Measurements from ENCODE around the gene EXOC3L1.

The EXOC3L1 gene

DNA sequence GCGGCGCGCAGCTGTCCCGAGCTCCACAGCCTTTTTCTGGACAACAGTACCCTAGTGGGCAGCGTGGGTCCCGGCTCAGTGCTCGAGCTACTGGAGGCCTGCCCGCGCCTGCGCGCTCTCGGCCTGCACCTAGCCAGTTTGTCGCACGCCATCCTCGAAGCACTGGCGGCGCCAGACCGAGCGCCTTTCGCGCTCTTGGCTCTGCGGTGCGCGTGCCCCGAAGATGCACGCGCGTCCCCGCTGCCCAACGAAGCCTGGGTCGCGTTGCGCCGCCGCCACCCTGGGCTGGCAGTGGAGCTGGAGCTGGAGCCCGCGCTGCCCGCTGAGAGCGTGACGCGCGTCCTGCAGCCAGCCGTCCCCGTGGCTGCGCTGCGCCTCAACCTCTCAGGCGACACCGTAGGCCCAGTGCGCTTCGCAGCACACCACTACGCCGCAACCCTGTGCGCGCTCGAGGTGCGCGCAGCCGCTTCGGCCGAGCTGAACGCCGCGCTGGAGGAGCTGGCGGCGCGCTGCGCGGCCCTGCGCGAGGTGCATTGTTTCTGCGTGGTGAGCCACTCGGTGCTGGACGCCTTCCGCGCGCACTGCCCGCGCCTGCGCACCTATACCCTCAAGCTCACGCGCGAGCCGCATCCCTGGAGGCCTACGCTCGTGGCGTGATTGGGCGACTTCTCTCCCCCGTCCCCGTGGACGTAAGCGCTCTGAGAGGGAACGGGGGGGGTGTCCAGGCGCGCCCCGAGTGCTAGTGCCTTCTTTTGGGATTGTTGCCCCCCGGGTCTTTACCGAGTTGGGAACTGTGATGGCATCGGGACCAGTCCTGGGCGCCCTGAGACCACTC is 26.6 kb downstream of the EXOC3L1 start:
- H3K36me3 ChIP-seq (ENCODE audit: control insufficient read depth in 1 of 2, insufficient read depth in 2 of 2, low read length in 2 of 2), result no peaks in the 10 kb centered on the region
- peaks cover 35 to 45% of the 10 kb centered on the region in 2 donors for H3K27me3 ChIP-seq (ENCODE audit: control insufficient read depth in 1 of 2, insufficient read depth in 2 of 2, low read length in 2 of 2)
- peak overlapping the region; percentile 61 to 65 for H3K4me3 ChIP-seq (ENCODE audit: low read depth in 1 of 2, low read length in 2 of 2)
- no peaks in the 10 kb centered on the region for H3K9me3 ChIP-seq (ENCODE audit: control insufficient read depth in 1 of 2, low read length in 2 of 2)
- peaks cover 39 to 52% of the 10 kb centered on the region in 2 donors for H3K4me1 ChIP-seq (ENCODE audit: control insufficient read depth in 1 of 2, insufficient read depth in 2 of 2, low read length in 2 of 2)
- no peak overlapping the region for H3K9ac ChIP-seq (ENCODE audit: low read depth in 1 of 2, low read length in 2 of 2)
- H3K27ac ChIP-seq (ENCODE audit: low read depth, low read length), result no peak overlapping the region

GRCh38 chr16:67162506-67163163 is 27.3 kb downstream of the EXOC3L1 start:
- Histone ChIP-seq H3K4me3 (ENCODE audit: low read depth in 1 of 2, low read length in 2 of 2) (peak overlapping the region in 1 of 2 donors; percentile 65), H3K9ac (ENCODE audit: low read depth in 1 of 2, low read length in 2 of 2) (peak overlapping the region in 1 of 2 donors; percentile 19), H3K4me1 (ENCODE audit: control insufficient read depth in 1 of 2, insufficient read depth in 2 of 2, low read length in 2 of 2) (peaks cover 46 to 59% of the 10 kb centered on the region in 2 donors), H3K9me3 (ENCODE audit: control insufficient read depth in 1 of 2, low read length in 2 of 2) (no peaks in the 10 kb centered on the region), H3K27ac (ENCODE audit: low read depth, low read length) (no peak overlapping the region), H3K36me3 (ENCODE audit: control insufficient read depth in 1 of 2, insufficient read depth in 2 of 2, low read length in 2 of 2) (no peaks in the 10 kb centered on the region), H3K27me3 (ENCODE audit: control insufficient read depth in 1 of 2, insufficient read depth in 2 of 2, low read length in 2 of 2) (peaks cover 35 to 45% of the 10 kb centered on the region in 2 donors)

- Histone ChIP-seq H3K4me3 (ENCODE audit: low read depth in 1 of 2, low read length in 2 of 2) (peak overlapping the region in 1 of 2 donors; percentile 97), H3K9ac (ENCODE audit: low read depth in 1 of 2, low read length in 2 of 2) (no peak overlapping the region), H3K27me3 (ENCODE audit: control insufficient read depth in 1 of 2, insufficient read depth in 2 of 2, low read length in 2 of 2) (peaks cover 32 to 39% of the 10 kb centered on the region in 2 donors), H3K27ac (ENCODE audit: low read depth, low read length) (no peak overlapping the region), H3K36me3 (ENCODE audit: control insufficient read depth in 1 of 2, insufficient read depth in 2 of 2, low read length in 2 of 2) (no peaks in the 10 kb centered on the region), H3K9me3 (ENCODE audit: control insufficient read depth in 1 of 2, low read length in 2 of 2) (no peaks in the 10 kb centered on the region), H3K4me1 (ENCODE audit: control insufficient read depth in 1 of 2, insufficient read depth in 2 of 2, low read length in 2 of 2) (peaks cover 49 to 64% of the 10 kb centered on the region in 2 donors)
These were observed 28.3 kb downstream of the EXOC3L1 start for GRCh38 chr16:67161595-67162058.

- no peaks in the 10 kb centered on the region for H3K36me3 ChIP-seq (ENCODE audit: control insufficient read depth in 1 of 2, insufficient read depth in 2 of 2, low read length in 2 of 2)
- peak overlapping the region; percentile 50 for H3K27ac ChIP-seq (ENCODE audit: low read depth, low read length)
- H3K9me3 ChIP-seq (ENCODE audit: control insufficient read depth in 1 of 2, low read length in 2 of 2), result no peaks in the 10 kb centered on the region
- H3K4me3 ChIP-seq (ENCODE audit: low read depth in 1 of 2, low read length in 2 of 2), result peak overlapping the region; percentile 92 to 97
- peak overlapping the region; percentile 91 to 98 for H3K9ac ChIP-seq (ENCODE audit: low read depth in 1 of 2, low read length in 2 of 2)
- H3K4me1 ChIP-seq (ENCODE audit: control insufficient read depth in 1 of 2, insufficient read depth in 2 of 2, low read length in 2 of 2), result peaks cover 55 to 63% of the 10 kb centered on the region in 2 donors
- H3K27me3 ChIP-seq (ENCODE audit: control insufficient read depth in 1 of 2, insufficient read depth in 2 of 2, low read length in 2 of 2), result peaks cover 19 to 23% of the 10 kb centered on the region in 2 donors
These were observed 31.0 kb downstream of the EXOC3L1 start for GRCh38 chr16:67158637-67159600.

DNA sequence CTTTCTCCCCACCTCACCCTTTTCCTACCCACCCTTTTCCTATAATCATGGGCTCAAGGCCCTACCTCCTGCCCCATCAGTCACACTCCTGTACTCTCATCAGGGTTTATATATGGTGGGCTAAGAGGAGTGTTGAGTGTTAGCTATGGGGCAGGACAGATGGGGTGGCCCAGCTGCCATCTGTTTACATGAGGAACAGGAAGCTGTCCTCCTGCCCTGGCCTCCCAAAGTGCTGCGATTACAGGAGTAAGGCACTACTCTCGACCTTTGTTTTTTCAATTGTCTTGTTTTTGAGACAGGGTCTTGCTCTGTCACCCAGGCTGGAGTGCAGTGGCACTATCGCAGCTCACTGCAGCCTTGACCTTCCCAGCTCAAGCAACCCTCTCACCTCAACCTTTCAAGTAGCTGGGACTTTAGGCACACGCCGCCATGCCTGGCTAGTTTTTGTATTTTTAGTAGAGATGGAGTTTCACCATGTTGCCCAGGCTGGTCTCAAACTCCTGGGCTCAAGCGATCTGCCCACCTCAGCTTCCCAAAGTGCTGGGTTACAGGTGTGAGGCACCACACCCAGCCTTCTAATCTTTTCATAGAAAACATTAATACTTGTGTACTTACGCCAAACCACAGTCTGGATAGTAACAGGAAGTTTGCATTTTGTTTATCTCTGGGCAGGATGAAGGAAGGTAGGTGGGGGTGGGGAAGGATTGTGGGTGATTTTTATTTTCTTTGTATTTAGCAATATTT is 31.9 kb downstream of the EXOC3L1 start:
- no peak overlapping the region for H3K27ac ChIP-seq (ENCODE audit: low read depth, low read length)
- H3K9me3 ChIP-seq (ENCODE audit: control insufficient read depth in 1 of 2, low read length in 2 of 2), result no peaks in the 10 kb centered on the region
- H3K27me3 ChIP-seq (ENCODE audit: control insufficient read depth in 1 of 2, insufficient read depth in 2 of 2, low read length in 2 of 2), result peaks cover 11 to 16% of the 10 kb centered on the region in 2 donors
- H3K4me1 ChIP-seq (ENCODE audit: control insufficient read depth in 1 of 2, insufficient read depth in 2 of 2, low read length in 2 of 2), result peaks cover 47 to 55% of the 10 kb centered on the region in 2 donors
- H3K9ac ChIP-seq (ENCODE audit: low read depth in 1 of 2, low read length in 2 of 2), result peak overlapping the region in 1 of 2 donors; percentile 98
- no peak overlapping the region for H3K4me3 ChIP-seq (ENCODE audit: low read depth in 1 of 2, low read length in 2 of 2)
- no peaks in the 10 kb centered on the region for H3K36me3 ChIP-seq (ENCODE audit: control insufficient read depth in 1 of 2, insufficient read depth in 2 of 2, low read length in 2 of 2)

GRCh38 chr16:67157106-67157748 is 32.7 kb downstream of the EXOC3L1 start:
- H3K4me3 ChIP-seq (ENCODE audit: low read depth in 1 of 2, low read length in 2 of 2), result no peak overlapping the region
- no peak overlapping the region for H3K27ac ChIP-seq (ENCODE audit: low read depth, low read length)
- H3K4me1 ChIP-seq (ENCODE audit: control insufficient read depth in 1 of 2, insufficient read depth in 2 of 2, low read length in 2 of 2), result peaks cover 38 to 46% of the 10 kb centered on the region in 2 donors
- H3K9ac ChIP-seq (ENCODE audit: low read depth in 1 of 2, low read length in 2 of 2), result no peak overlapping the region
- H3K36me3 ChIP-seq (ENCODE audit: control insufficient read depth in 1 of 2, insufficient read depth in 2 of 2, low read length in 2 of 2), result no peaks in the 10 kb centered on the region
- H3K9me3 ChIP-seq (ENCODE audit: control insufficient read depth in 1 of 2, low read length in 2 of 2), result no peaks in the 10 kb centered on the region
- H3K27me3 ChIP-seq (ENCODE audit: control insufficient read depth in 1 of 2, insufficient read depth in 2 of 2, low read length in 2 of 2), result peaks cover 4 to 8% of the 10 kb centered on the region in 2 donors

DNA sequence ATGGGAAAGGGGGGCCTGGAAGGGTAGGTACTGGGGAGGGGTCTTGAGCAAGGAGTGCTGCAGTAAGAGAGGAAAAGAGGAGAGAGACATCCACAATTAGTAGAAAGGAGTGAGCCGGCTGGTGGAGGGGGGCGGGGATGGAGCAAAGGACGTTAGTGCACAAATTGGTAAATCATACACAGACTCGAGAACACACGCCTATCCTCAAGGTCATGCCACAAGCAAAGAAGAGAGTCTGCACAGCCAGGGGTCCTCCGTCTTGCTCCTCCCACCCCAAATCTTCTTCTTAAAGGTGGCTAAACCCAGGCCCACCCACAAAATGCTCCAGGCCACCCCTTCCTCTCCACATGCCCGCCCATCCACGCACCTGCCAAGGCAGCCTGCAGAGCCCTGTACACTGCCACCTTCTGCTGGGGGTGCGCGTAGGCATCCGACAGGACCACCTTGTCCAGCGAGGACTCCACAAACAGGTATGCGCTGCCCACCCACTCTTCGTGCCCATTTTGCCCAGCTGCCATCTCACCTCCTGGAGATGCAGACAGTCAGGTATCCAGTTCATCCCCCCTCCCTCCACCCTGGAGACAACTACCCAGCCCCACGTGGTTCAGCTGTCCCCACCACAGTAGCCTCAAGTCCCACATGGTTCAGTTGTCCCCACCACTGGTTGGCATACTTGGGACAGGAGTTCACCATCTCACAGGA is 33.6 kb downstream of the EXOC3L1 start:
- no peaks in the 10 kb centered on the region for H3K9me3 ChIP-seq (ENCODE audit: control insufficient read depth in 1 of 2, low read length in 2 of 2)
- H3K27me3 ChIP-seq (ENCODE audit: control insufficient read depth in 1 of 2, insufficient read depth in 2 of 2, low read length in 2 of 2), result no peaks in the 10 kb centered on the region
- H3K36me3 ChIP-seq (ENCODE audit: control insufficient read depth in 1 of 2, insufficient read depth in 2 of 2, low read length in 2 of 2), result no peaks in the 10 kb centered on the region
- H3K4me1 ChIP-seq (ENCODE audit: control insufficient read depth in 1 of 2, insufficient read depth in 2 of 2, low read length in 2 of 2), result peaks cover 32 to 44% of the 10 kb centered on the region in 2 donors
- H3K27ac ChIP-seq (ENCODE audit: low read depth, low read length), result no peak overlapping the region
- peak overlapping the region in 1 of 2 donors; percentile 28 for H3K4me3 ChIP-seq (ENCODE audit: low read depth in 1 of 2, low read length in 2 of 2)
- no peak overlapping the region for H3K9ac ChIP-seq (ENCODE audit: low read depth in 1 of 2, low read length in 2 of 2)

- Histone ChIP-seq H3K27ac (ENCODE audit: low read depth, low read length) (no peak overlapping the region), H3K9me3 (ENCODE audit: control insufficient read depth in 1 of 2, low read length in 2 of 2) (no peaks in the 10 kb centered on the region), H3K27me3 (ENCODE audit: control insufficient read depth in 1 of 2, insufficient read depth in 2 of 2, low read length in 2 of 2) (no peaks in the 10 kb centered on the region), H3K4me3 (ENCODE audit: low read depth in 1 of 2, low read length in 2 of 2) (peak overlapping the region; percentile 28 to 29), H3K9ac (ENCODE audit: low read depth in 1 of 2, low read length in 2 of 2) (no peak overlapping the region), H3K4me1 (ENCODE audit: control insufficient read depth in 1 of 2, insufficient read depth in 2 of 2, low read length in 2 of 2) (peaks cover 30 to 47% of the 10 kb centered on the region in 2 donors), H3K36me3 (ENCODE audit: control insufficient read depth in 1 of 2, insufficient read depth in 2 of 2, low read length in 2 of 2) (no peaks in the 10 kb centered on the region)
These were observed 34.4 kb downstream of the EXOC3L1 start for GRCh38 chr16:67155295-67156142.
